H4 (cell line): Measurements from ENCODE around the gene DENND2A. TPM values are rescaled to one million over a fixed set of nuclear protein-coding genes. Genes with fewer than 3 reads are reported as not detected.
"Not testable (repeated sequence)": the region's sequence is repeated elsewhere in the genome, so short reads cannot be mapped to it uniquely, and the experiment has no call there.

ENCODE experiments used
- DNase-seq: peaks from one replicate; pipeline ENCODE4 v3.0.0-alpha.2; 2015; ENCODE audit warnings: low spot score
- total RNA-seq: library from RNA; depleted of rRNA; stranded (reverse); fragments of >200 nt; shearing (Covaris generic); gene quantifications from 2 replicates; pipeline ENCODE4 v1.2.3, GENCODE V29; 2014

DENND2A gene
- total RNA-seq, 1 experiment from 2014 or later = 0.77 TPM

GRCh38 chr7:140619915-140620510, 20.6 kb downstream of the DENND2A start:
- not testable (repeated sequence) for DNase-seq

GRCh38 chr7:140619176-140619575, 21.4 kb downstream of the DENND2A start:
- DNase-seq = no peak

- no peak for DNase-seq
Measured at GRCh38 chr7:140618306-140618705, 22.3 kb downstream of the DENND2A start.

- DNase-seq = no peak
Measured at GRCh38 chr7:140617081-140617480, 23.5 kb downstream of the DENND2A start.

GRCh38 chr7:140616328-140616727, 24.3 kb downstream of the DENND2A start:
- DNase-seq = no peak

GRCh38 chr7:140611641-140612040, 29.0 kb downstream of the DENND2A start:
- no peak for DNase-seq

- DNase-seq = no peak
Measured at GRCh38 chr7:140610204-140611165, 30.1 kb downstream of the DENND2A start.

GRCh38 chr7:140609646-140610045, 31.0 kb downstream of the DENND2A start:
- DNase-seq = no peak

GRCh38 chr7:140607441-140607989, 33.1 kb downstream of the DENND2A start:
- DNase-seq = peak; percentile 38

GRCh38 chr7:140605337-140605736, 35.3 kb downstream of the DENND2A start:
- DNase-seq = peak; percentile 43

- DNase-seq = peak; percentile 51
Measured at GRCh38 chr7:140604760-140605159, 35.9 kb downstream of the DENND2A start.

- DNase-seq = no peak
Measured at GRCh38 chr7:140604076-140604475, 36.5 kb downstream of the DENND2A start.

- DNase-seq = no peak
Measured at GRCh38 chr7:140601566-140602174, 38.9 kb downstream of the DENND2A start.

- no peak for DNase-seq
Measured at GRCh38 chr7:140600341-140600740, 40.3 kb downstream of the DENND2A start.

- DNase-seq = no peak
Measured at GRCh38 chr7:140597428-140597949, 43.1 kb downstream of the DENND2A start.

GRCh38 chr7:140596519-140597427, 43.8 kb downstream of the DENND2A start:
- DNase-seq = peak; percentile 33

GRCh38 chr7:140595468-140596092, 45.0 kb downstream of the DENND2A start:
- DNase-seq = no peak

- DNase-seq = no peak
Measured at GRCh38 chr7:140594131-140594691, 46.4 kb downstream of the DENND2A start.

- no peak for DNase-seq
Measured at GRCh38 chr7:140593672-140593982, 47.0 kb downstream of the DENND2A start.

- DNase-seq = no peak
Measured at GRCh38 chr7:140592964-140593671, 47.5 kb downstream of the DENND2A start.
